HuH-7 (cell line): Measurements from ENCODE around the gene ADCK2.
"Not testable (repeated sequence)": the region's sequence is repeated elsewhere in the genome, so short reads cannot be mapped to it uniquely, and the experiment has no call there.

Source experiments
- DNase-seq: peaks from one replicate; pipeline ENCODE4 v3.0.0; 2011; ENCODE audit warnings: low spot score

Gene ADCK2

DNA sequence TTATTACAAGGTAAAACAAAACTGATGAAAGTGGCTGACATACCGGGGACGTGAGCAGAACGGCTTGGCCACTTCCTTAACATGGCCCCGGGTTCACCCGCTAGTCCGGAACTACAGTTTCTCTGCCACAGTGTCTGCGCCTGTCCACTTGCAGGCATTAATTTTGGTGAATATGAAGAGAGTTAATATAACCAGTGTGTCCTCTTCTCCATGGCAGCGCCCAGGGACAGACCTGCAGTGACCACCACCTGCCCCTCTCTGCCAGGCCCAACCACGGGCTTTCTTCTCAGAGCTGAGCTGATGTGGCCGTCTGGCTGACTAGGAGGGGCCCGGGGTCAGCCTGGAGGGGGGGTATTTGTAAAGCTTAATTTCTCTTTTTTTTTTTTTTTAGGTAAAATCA lies 22.6 kb downstream of the ADCK2 start:
- no peak for DNase-seq

DNA sequence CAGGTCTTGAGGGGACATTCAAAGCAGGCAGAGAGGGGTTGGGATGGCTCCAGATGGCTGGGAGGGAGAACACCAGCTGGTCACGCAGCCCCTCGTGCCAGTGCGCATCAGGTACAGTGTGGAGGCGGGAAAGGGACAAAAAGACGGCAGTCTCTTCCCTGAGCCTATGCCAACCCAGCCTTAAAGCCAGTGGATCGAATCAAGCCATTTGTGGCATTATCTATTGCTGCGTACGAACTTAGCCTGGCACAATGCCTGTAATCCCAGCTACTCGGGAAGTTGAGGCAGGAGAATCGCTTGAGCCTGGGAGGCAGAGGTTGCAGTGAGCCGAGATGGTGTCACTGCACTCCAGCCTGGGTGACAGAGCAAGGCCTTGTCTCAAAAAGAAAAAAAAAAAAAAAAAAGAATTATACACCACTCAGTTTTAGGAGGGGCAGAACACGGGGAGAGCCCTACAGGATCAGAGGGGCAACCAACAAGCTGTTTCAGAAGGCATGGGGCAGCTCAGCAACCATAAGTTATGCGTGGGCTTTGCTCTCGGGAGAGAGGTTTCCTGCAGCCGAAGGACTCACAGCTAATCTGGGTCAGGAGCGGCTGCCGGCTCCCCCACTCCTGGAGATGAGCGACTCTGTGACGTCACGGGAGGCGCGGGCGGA lies 23.4 kb downstream of the ADCK2 start:
- DNase-seq: peak; percentile 97

DNA sequence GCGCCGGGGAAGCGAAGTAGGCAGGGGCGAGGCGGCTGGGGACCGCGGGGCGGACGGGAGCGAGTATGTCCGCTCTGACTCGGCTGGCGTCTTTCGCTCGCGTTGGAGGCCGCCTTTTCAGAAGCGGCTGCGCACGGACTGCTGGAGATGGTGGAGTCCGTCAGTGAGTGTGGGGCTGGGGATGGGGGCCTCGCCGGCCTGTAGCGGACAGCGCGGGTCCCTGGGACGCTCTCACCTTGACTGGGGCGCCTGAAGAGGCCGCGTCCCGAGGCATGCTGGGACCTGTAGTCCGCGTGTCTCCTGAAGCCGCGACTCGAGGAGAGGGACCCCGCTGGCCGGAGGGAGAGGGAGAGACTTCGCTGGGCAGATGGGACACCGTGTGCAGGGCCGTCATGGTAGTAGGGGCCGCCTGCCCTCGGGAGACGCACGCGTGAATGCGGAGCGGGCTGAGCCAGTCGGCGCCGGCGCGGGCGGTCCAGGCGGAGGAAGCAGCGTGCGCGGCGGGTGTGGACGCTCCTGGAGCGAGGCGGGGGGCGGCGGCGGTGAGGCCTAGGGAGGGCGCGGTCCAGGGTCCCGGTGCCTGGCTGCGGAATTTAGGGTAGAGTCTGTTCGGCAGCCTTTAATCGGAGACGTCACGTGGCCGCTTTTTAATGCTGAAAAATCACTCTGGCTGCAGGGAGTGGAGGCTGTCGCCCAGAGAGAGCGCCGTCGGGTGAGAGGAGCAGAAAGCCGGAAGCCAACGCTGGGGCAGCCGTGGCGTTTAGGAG lies 24.1 kb downstream of the ADCK2 start, which contains the start of gene NDUFB2:
NDUFB2 (plus strand) TSS at position 29 of the 767 bp plus-strand sequence; CDS start at position 66, 37 bp downstream.
- peak; percentile 89 for DNase-seq

DNA sequence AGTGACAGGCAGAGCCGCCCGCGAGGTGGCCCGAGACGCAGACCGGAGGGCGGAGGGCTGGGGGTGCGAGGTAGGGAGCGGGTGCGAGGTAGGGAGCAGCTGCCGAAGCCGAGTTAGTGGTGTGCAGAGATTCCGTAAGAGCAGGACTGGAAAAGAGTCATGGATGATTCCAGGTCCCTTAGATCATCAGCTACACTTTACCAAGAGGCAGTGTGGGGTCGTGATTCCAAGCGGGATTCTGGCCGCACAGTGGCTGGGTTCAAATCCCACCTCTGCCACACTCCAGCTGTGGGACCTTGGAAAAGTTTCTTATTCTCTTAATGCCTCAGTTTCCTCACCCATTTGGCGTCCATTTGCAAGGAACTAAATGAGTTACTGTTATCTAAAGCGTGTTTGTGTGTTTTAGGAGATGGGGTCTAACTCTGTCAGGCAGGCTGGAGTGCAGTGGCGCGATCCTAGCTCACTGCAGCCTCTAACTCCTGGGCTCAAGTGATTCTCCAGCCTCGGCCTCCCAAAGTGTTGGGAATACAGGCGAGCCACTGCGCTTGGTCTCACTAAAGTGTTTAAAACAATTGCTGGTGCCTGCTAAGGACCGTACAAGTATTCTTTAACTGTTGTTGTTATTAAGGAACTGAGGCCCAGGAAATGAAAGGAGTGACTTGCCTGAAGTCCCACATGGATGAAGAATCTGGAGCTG lies 24.9 kb downstream of the ADCK2 start:
- no peak for DNase-seq

DNA sequence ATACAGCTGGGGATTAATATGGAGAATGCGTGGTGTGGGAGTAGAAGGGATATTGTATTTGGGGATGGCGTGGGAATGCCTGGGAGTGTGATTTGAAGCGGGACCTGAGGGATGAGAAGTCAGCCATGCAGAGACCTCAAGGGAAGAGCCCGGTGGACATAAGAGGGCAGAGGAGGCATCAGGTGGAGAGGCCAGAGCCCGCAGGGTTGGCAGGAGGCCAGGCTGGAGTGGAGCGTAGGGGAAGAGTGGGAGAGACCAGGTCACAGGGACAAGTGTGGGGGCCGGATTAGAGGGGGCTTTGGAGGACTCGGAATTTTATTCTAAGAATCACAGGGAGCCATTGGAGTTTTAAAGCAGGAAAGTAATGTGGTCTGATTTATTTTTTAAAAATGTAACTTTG lies 25.7 kb downstream of the ADCK2 start:
- DNase-seq: no peak

DNA sequence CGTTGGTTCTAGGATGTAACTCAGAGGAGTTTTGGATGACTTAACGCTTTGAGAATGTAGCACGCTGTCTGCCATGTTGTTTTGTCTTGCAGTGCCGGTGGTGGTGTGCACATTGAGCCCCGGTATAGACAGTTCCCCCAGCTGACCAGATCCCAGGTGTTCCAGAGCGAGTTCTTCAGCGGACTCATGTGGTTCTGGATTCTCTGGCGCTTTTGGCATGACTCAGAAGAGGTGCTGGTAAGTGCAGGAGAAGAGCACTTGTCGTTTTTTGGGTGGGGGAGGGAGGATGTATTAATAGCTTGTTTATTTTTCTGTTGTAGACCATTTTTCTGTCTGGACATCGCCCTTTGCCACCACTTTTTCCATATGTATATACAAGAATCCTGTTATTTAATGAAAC lies 30.0 kb downstream of the ADCK2 start:
- DNase-seq: no peak

DNA sequence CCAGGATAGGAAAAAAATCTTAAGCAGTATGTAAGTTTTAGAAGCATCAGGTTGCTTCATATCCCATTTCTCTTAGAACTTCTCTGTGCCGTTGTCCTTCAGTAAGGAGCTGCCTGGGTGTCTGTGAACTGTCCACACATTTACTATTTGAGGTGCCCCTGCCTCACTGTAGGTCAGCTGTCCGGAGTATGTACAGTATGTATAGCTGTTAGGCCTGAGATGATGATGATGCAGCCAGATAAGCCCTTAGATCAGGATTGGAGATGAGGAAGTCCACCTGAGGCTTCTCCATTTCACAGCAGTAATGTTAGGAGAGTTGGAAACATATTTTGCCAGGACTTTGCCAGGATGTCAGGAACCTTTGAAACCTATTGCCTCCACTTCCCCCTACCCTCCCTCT lies 31.5 kb downstream of the ADCK2 start:
- no peak for DNase-seq

DNA sequence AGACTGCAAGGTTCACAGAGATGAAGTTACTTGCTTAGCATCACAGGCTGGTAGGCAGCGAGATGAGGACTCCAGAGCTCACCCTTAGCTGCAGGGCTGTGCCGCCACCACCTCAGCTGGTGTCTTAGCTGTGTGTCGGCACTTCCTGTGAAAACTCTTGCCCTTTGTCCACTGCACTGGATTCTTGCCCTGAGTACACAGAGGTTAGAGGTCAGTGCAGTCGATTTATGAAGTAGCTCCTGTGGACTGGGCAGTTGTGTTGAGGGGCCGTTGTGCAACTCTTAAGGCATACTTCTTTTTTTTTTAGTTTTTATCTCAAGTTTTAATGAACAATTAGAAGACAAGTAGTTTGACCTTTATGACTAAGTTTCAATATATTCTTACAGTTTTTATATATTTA lies 34.4 kb downstream of the ADCK2 start:
- no peak for DNase-seq

DNA sequence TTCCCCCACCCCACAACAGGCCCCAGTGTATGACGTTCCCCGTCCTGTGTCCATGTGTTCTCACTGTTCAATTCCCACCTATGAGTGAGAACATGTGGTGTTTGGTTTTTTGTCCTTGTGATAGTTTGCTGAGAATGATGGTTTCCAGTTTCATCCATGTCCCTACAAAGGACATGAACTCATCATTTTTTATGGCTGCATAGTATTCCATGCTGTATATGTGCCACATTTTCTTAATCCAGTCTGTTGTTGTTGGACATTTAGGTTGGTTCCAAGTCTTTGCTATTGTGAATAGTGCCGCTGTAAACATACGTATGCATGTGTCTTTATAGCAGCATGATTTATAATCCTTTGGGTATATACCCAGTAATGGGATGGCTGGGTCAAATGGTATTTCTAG lies 36.0 kb downstream of the ADCK2 start:
- not testable (repeated sequence) for DNase-seq

DNA sequence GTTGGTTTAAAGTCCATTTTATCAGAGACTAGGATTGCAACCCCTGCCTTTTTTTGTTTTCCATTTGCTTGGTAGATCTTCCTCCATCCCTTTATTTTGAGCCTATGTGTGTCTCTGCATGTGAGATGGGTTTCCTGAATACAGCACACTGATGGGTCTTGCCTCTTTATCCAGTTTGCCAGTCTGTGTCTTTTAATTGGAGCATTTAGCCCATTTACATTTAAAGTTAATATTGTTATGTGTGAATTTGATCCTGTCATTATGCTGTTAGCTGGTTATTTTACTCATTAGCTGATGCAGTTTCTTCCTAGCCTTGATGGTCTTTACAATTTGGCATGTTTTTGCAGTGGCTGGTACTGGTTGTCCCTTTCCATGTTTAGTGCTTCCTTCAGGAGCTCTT lies 39.6 kb downstream of the ADCK2 start:
- DNase-seq: not testable (repeated sequence)

DNA sequence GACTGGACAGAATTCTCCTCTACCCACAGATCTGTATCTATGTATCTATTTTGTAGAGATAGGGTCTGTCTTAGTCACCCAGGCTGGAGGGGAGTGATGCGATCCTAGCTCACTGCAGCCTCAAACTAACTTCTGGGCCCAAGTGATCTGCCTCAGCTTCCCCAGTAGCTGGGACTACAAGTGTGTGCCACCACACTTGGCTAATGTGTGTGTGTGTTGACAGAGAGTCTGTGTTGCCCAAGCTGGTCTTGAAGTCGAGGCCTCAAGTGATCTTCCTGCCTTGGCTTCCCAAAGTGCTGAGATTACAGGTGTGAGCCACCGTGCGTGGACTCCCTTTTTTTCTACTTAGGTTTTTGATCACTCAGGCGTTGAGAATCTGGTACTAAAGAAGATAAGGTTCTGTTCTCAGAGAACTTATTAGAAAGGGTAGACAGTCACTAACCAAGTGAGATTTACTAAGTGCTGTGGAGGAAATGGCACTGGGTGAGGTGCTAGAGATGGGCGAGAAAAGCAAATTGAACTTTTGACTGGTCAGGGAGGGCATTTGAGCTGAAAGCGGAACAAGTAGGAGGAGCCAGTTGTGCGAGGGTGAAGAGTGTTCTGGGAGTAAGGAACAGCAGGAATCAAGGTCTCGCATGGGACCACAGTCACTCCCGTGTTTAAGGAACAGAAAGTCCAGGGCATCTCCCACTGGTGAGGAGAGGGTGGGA lies 41.7 kb downstream of the ADCK2 start:
- DNase-seq: no peak

DNA sequence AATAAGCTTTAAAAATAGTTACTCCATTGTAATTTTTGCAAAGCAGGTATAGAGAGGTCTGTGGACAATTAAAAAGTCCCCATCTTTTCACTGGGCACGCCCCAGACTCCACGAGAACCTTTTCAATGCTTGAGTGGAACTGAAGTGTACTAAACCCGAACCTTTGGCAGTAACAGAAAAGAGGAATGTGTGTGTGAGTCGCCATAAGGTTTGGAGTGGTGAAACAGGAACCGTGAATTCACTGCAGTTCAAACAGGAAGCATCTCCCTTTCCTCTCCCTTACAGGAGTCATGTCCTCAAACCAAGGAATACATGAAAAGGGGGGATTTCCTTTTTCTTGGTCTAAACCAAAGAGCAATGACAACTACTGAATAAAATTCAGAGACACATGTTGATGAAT lies 47.0 kb downstream of the ADCK2 start:
- no peak for DNase-seq

DNA sequence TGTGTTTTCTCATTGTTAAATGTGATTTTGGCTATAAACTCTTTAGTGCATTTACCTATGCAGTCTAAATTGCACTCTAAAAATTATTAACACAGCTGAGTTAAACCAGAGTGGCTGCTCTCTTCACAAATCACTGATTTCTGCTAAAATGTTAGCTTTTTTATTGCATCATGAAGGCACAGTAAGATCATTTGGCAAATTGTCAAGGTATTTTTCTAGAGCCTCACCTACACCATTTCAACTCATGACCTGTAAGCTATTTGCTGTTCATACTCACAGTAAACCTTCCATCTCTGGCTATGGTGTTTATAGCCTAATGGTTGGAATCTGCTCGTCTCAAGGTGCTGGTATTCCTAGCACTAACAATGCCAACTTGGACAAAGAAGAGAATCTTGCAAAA lies 49.5 kb downstream of the ADCK2 start:
- DNase-seq: no peak

DNA sequence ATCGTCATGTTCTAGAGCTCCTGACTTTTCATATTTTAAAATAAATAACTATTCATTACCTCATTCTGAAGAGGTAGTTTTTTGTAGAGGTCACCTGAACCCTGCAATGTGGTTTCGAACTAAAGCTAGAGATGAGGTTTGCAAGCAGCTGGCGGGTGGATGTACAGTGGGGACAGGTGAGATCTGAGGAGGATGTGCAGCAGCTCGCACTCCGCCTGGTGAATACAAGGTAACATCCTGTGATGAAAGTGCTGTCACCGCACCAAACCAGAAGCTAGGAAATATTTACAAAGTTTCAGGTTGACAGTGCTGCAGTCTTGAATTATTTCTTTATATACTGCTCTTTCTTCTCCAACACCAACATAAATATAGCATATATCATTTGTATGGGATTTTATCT lies 50.3 kb downstream of the ADCK2 start:
- DNase-seq: no peak

DNA sequence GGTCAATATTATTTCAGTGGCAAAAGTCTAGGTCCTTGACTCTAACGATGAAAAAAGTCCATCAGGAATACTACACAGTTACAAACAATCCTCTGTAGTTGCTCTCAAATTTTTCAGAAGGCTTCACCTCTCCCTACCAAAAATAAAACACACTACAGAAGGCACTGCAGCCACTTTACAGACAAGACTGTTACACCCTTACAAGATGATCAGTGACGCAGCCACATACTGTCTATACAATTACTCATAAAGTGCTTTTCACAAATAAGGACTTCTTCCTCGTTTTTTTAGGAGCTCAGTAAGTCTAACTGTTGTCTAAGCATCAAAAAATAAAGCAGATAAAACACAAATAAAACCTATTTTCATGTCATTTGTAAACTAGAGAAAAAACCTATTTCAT lies 50.8 kb downstream of the ADCK2 start:
- no peak for DNase-seq

DNA sequence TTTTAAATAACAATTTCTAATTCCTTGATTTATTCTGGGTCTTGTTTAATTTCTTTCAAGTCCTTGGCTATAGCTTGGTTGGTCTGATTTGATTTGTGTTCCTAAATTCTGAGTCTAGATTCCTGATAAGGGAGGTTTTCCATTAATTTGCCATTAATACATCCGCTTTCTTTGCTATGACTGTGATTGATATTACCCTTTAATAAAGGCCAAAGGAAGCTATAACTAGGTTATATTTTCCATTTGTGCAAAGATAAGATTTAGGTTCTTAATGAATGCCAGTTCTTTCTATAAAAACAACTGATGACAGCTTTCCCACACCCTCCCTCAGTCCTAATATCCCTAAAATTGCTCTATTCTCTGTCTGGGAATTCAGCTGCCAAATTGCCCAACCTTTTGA lies 52.0 kb downstream of the ADCK2 start:
- DNase-seq: no peak

DNA sequence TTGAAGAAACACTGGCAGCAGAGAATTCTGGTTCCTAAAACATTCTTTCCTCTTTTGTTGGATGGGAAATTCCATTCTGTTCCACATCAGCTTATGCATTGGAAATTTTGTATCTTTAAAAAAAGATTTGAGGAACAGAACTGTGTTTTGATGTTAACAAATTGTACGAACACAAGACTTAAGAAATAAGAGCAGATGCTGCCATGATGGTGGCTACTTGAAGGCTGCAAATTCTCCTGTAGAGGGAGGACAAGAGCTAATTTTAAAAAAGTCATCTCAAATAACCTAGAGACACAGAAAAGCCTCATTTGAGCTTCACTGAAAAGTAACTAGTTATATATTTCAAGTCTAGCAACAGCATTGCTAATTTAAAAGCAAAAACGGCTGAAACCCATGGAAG lies 53.5 kb downstream of the ADCK2 start:
- no peak for DNase-seq

DNA sequence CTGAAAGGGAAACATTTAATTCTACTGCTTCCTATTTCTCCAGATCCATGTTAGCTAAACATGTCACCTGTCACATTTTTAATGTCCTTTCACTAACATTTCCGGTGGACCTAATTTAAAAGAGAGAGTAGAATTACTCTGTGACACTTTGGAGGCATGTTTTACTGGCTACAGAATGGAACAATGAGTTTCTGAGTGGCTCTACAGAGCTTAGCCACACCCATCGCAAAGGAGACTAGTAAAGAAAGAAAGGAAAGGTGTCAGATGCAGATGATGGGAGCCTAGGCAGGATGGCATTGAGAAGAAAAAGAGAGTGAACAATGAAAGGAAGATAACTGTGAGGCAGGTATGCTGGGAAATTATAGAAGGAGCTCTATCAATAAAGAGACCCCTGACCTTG lies 59.7 kb downstream of the ADCK2 start:
- DNase-seq: no peak

DNA sequence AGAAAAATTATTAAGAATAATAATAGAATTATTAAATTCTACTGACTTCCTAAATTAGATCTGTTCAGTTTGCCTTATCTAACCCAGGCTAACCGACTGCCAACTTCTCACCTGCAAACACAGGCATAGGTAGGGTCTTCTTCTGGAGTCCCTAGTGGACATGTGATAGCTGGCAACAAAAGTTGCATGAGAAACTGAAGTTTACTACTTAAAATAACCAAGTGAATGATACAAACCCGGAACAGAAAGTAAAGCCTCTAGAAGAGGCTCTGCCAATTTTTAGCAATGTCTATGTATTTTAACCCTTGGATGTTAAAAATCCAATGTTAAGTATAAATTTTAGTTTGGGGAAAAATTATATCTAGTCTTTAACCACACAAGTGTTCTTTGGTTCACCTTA lies 61.4 kb downstream of the ADCK2 start:
- no peak for DNase-seq

DNA sequence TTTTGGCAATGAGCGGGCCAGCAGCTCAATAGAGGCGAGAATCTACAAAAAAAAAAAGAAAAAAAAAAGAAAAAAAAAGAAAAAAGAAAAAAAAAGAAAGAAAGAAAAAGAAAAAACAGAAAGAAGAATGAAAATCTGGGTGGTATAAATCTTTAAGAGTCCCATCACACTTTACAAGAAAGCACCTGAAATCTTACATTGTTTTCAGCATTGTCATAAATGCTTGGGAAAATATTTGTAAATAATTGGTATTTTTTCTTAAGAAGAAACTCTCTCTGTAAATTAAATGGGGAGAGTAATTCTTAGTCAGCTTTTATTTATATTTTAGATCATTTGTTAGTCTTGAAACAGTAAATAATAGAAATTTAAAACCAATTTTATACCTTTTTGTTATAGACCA lies 62.0 kb downstream of the ADCK2 start:
- no peak for DNase-seq

DNA sequence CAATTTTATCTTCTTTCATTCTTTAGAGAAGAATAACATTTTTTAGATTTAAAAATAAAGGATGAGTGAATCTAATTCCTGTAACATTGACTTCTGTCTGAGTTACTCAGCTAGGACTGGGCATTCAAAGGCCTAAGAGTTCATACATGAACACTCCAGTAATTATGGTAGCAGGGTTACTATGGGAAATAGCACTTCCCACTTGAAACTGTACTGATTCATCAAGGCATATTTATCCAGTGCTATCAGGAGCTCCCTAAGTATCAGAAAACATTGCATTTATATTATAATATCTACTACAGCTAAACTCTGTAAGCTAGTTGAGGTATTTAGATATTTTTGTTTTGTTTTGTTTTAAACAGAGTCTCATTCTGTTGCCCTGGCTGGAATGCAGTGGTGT lies 65.5 kb downstream of the ADCK2 start:
- no peak for DNase-seq

DNA sequence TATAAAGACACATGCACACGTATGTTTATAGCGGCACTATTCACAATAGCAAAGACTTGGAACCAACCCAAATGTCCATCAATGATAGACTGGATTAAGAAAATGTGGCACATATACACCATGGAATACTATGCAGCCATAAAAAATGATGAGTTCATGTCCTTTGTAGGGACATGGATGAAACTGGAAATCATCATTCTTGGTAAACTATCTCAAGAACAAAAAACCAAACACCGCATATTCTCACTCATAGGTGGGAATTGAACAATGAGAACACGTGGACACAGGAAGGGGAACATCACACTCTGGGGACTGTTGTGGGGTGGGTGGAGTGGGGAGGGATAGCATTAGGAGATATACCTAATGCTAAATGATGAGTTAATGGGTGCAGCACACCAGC lies 70.5 kb downstream of the ADCK2 start:
- DNase-seq: not testable (repeated sequence)

DNA sequence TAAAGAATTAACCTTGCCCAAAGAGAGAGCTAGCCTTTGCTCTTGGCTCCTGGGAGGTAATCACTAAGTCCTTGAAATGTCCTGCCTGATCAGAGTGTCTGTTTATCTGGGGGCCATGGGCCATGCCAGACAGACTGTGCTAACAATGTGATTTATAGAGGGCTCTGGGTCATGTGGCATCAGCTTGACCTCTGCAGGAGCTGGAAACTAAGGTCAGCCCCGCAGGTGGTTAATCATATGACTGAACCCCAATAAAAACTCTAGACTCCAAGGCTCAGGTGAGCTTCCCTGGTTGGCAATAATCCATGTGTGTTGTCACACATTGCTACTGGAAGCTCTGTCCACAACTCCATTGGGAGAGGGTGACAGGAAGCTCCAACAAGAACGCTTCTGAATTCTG lies 71.3 kb downstream of the ADCK2 start:
- no peak for DNase-seq
